Activated CD4-positive, alpha-beta memory T cell treated with anti-CD3 and anti-CD28 coated beads, Interleukin-2, amount 10 ng/mL, durations not matched to agents 7 days and 5 days (primary cell): ENCODE measurements around the gene RPS6KA5. TPM values are rescaled to one million over a fixed set of nuclear protein-coding genes. Genes with fewer than 3 reads are reported as not detected.
"Not testable (repeated sequence)": the region's sequence is repeated elsewhere in the genome, so short reads cannot be mapped to it uniquely, and the experiment has no call there.

Source experiments
- CTCF ChIA-PET: fragments of 350-600 bp; sonication (Branson Sonifier 250); formaldehyde crosslinking; loops from one replicate; lab custom pipeline; 2021; ENCODE audit warnings: antibody characterized with exemption, inconsistent platforms; lab: Charles Lee
- POLR2A ChIA-PET: fragments of 350-600 bp; sonication (Branson Sonifier 250); formaldehyde crosslinking; loops from one replicate; lab custom pipeline; 2021; ENCODE audit warnings: antibody characterized with exemption; lab: Charles Lee
- DNase-seq: peaks from one replicate; pipeline ENCODE4 v3.0.0-alpha.2; 2020
- H3K27ac Mint-ChIP-seq: one replicate; pipeline ENCODE4 v1.8.0; 2021; ENCODE audit warnings: mild to moderate bottlenecking, mixed read lengths
- H3K27me3 Mint-ChIP-seq: one replicate; pipeline ENCODE4 v1.8.0; 2021; ENCODE audit warnings: mixed read lengths
- H3K36me3 Mint-ChIP-seq: one replicate; pipeline ENCODE4 v1.8.0; 2021; ENCODE audit warnings: low read depth, mixed read lengths
- H3K4me1 Mint-ChIP-seq: one replicate; pipeline ENCODE4 v1.8.0; 2021; ENCODE audit warnings: mixed read lengths
- H3K4me3 Mint-ChIP-seq: one replicate; pipeline ENCODE4 v1.8.0; 2021; ENCODE audit warnings: mild to moderate bottlenecking, mixed read lengths
- H3K9me3 Mint-ChIP-seq: one replicate; pipeline ENCODE4 v1.8.0; 2021; ENCODE audit warnings: mixed read lengths
- total RNA-seq, 2 experiments: library from RNA; stranded (reverse); gene quantifications; one replicate each; pipeline ENCODE4 v1.2.3, GENCODE V29; 2021

RPS6KA5 gene
- total RNA-seq, 2 experiments from 2014 or later: 44.5 to 49.9 TPM

- POLR2A ChIA-PET: no interaction called here
- no peak for DNase-seq
- H3K36me3 Mint-ChIP-seq: peaks cover 84% of the 10 kb centered on the region
- H3K4me3 Mint-ChIP-seq: no peak overlapping the region
- H3K27ac Mint-ChIP-seq: no peak overlapping the region
- CTCF ChIA-PET: no interaction called here
- H3K4me1 Mint-ChIP-seq: peaks cover 12% of the 10 kb centered on the region
- H3K9me3 Mint-ChIP-seq: peaks cover 38% of the 10 kb centered on the region
- H3K27me3 Mint-ChIP-seq: no peaks in the 10 kb centered on the region
These were observed 104.2 kb downstream of the RPS6KA5 start for GRCh38 chr14:90956273-90956672.

GRCh38 chr14:90953643-90954042 is 106.8 kb downstream of the RPS6KA5 start:
- H3K27me3 Mint-ChIP-seq, DNase-seq, POLR2A ChIA-PET, H3K4me3 Mint-ChIP-seq, CTCF ChIA-PET: not testable (repeated sequence)
- Mint-ChIP-seq H3K9me3 (peaks cover 30% of the 10 kb centered on the region), H3K4me1 (peaks cover 11% of the 10 kb centered on the region), H3K27ac (peak overlapping the region; percentile 38), H3K36me3 (peaks cover 71% of the 10 kb centered on the region)

- H3K27me3 Mint-ChIP-seq: no peaks in the 10 kb centered on the region
- CTCF ChIA-PET: no interaction called here
- DNase-seq: no peak
- no peak overlapping the region for H3K27ac Mint-ChIP-seq
- POLR2A ChIA-PET: no interaction called here
- H3K4me3 Mint-ChIP-seq: no peak overlapping the region
- H3K4me1 Mint-ChIP-seq: peaks cover 4% of the 10 kb centered on the region
- peaks cover 31% of the 10 kb centered on the region for H3K9me3 Mint-ChIP-seq
- peaks cover 65% of the 10 kb centered on the region for H3K36me3 Mint-ChIP-seq
These were observed 117.1 kb downstream of the RPS6KA5 start for GRCh38 chr14:90943367-90943766.

- peaks cover 71% of the 10 kb centered on the region for H3K36me3 Mint-ChIP-seq
- no peaks in the 10 kb centered on the region for H3K27me3 Mint-ChIP-seq
- no peak overlapping the region for H3K4me3 Mint-ChIP-seq
- no peak for DNase-seq
- POLR2A ChIA-PET: no interaction called here
- peaks cover 4% of the 10 kb centered on the region for H3K4me1 Mint-ChIP-seq
- CTCF ChIA-PET: no interaction called here
- H3K27ac Mint-ChIP-seq: no peak overlapping the region
- peaks cover 37% of the 10 kb centered on the region for H3K9me3 Mint-ChIP-seq
These were observed 117.9 kb downstream of the RPS6KA5 start for GRCh38 chr14:90942511-90942910.

- no peak overlapping the region for H3K4me3 Mint-ChIP-seq
These were observed 118.7 kb downstream of the RPS6KA5 start for GRCh38 chr14:90941706-90942105.

GRCh38 chr14:90940318-90940962 is 120.0 kb downstream of the RPS6KA5 start:
- CTCF ChIA-PET: no interaction called here
- H3K4me1 Mint-ChIP-seq: peaks cover 2% of the 10 kb centered on the region
- no peak for DNase-seq
- peaks cover 74% of the 10 kb centered on the region for H3K36me3 Mint-ChIP-seq
- H3K27me3 Mint-ChIP-seq: no peaks in the 10 kb centered on the region
- H3K27ac Mint-ChIP-seq: no peak overlapping the region
- H3K4me3 Mint-ChIP-seq: no peak overlapping the region
- H3K9me3 Mint-ChIP-seq: peaks cover 37% of the 10 kb centered on the region
- POLR2A ChIA-PET: no interaction called here

More at GRCh38 chr14:90941706-90942105, 118.7 kb downstream of the RPS6KA5 start:
- peaks cover 2% of the 10 kb centered on the region for H3K4me1 Mint-ChIP-seq
- peaks cover 40% of the 10 kb centered on the region for H3K9me3 Mint-ChIP-seq
- H3K27ac Mint-ChIP-seq: no peak overlapping the region
- ChIA-PET POLR2A (no interaction called here), CTCF (no interaction called here)
- H3K36me3 Mint-ChIP-seq: peaks cover 78% of the 10 kb centered on the region
- no peaks in the 10 kb centered on the region for H3K27me3 Mint-ChIP-seq
- no peak for DNase-seq

GRCh38 chr14:90939252-90939795 is 121.1 kb downstream of the RPS6KA5 start:
- H3K4me1 Mint-ChIP-seq, POLR2A ChIA-PET, H3K27ac Mint-ChIP-seq, DNase-seq, H3K4me3 Mint-ChIP-seq, CTCF ChIA-PET, H3K27me3 Mint-ChIP-seq: not testable (repeated sequence)
- H3K36me3 Mint-ChIP-seq: peaks cover 74% of the 10 kb centered on the region
- peaks cover 37% of the 10 kb centered on the region for H3K9me3 Mint-ChIP-seq

GRCh38 chr14:90938615-90939014 is 121.8 kb downstream of the RPS6KA5 start:
- ChIA-PET CTCF (no interaction called here), POLR2A (no interaction called here)
- Mint-ChIP-seq H3K9me3 (peaks cover 37% of the 10 kb centered on the region), H3K4me3 (no peak overlapping the region), H3K36me3 (peaks cover 74% of the 10 kb centered on the region), H3K27ac (no peak overlapping the region), H3K27me3 (no peaks in the 10 kb centered on the region), H3K4me1 (no peaks in the 10 kb centered on the region)
- no peak for DNase-seq

- POLR2A ChIA-PET: no interaction called here
- Mint-ChIP-seq H3K4me1 (no peaks in the 10 kb centered on the region), H3K9me3 (peaks cover 37% of the 10 kb centered on the region), H3K36me3 (peaks cover 61% of the 10 kb centered on the region), H3K4me3 (no peak overlapping the region), H3K27me3 (no peaks in the 10 kb centered on the region), H3K27ac (no peak overlapping the region)
- DNase-seq: no peak
- CTCF ChIA-PET: no interaction called here
These were observed 123.5 kb downstream of the RPS6KA5 start for GRCh38 chr14:90936757-90937440.

- Mint-ChIP-seq H3K4me3 (no peak overlapping the region), H3K36me3 (peaks cover 39% of the 10 kb centered on the region), H3K9me3 (no peaks in the 10 kb centered on the region), H3K27me3 (no peaks in the 10 kb centered on the region), H3K4me1 (no peaks in the 10 kb centered on the region), H3K27ac (no peak overlapping the region)
- POLR2A ChIA-PET: no interaction called here
- CTCF ChIA-PET: interaction anchor here (0.6 to 1.6 kb wide), 2 partner anchors 190 to 249 kb away, joined by 3 to 6 read pairs; no protein-coding TSS in a partner anchor
- DNase-seq: no peak
These were observed 135.7 kb downstream of the RPS6KA5 start for GRCh38 chr14:90924621-90925340.

- CTCF ChIA-PET: interaction anchor here (0.8 kb wide), 1 partner anchor 12 kb away, joined by 3 read pairs; no protein-coding TSS in a partner anchor
- Mint-ChIP-seq H3K27ac (no peak overlapping the region), H3K9me3 (no peaks in the 10 kb centered on the region), H3K36me3 (peaks cover 59% of the 10 kb centered on the region), H3K4me3 (no peak overlapping the region), H3K4me1 (no peaks in the 10 kb centered on the region), H3K27me3 (no peaks in the 10 kb centered on the region)
- no peak for DNase-seq
- POLR2A ChIA-PET: no interaction called here
These were observed 138.3 kb downstream of the RPS6KA5 start for GRCh38 chr14:90922141-90922540.

GRCh38 chr14:90911121-90911520 is 149.3 kb downstream of the RPS6KA5 start:
- Mint-ChIP-seq H3K27ac (no peak overlapping the region), H3K4me3 (no peak overlapping the region), H3K9me3 (no peaks in the 10 kb centered on the region), H3K27me3 (no peaks in the 10 kb centered on the region), H3K36me3 (peaks cover 57% of the 10 kb centered on the region), H3K4me1 (peaks cover 23% of the 10 kb centered on the region)
- no peak for DNase-seq
- ChIA-PET POLR2A (interaction anchor here (0.6 kb wide), 1 partner anchor 192 kb away, joined by 3 read pairs; no protein-coding TSS in a partner anchor), CTCF (interaction anchor here (0.8 to 1.1 kb wide), 2 partner anchors 8 to 262 kb away, joined by 3 to 5 read pairs; no protein-coding TSS in a partner anchor)

GRCh38 chr14:90907178-90907577 is 153.3 kb downstream of the RPS6KA5 start:
- Mint-ChIP-seq H3K36me3 (peaks cover 50% of the 10 kb centered on the region), H3K27ac (no peak overlapping the region), H3K27me3 (no peaks in the 10 kb centered on the region), H3K9me3 (no peaks in the 10 kb centered on the region), H3K4me3 (no peak overlapping the region), H3K4me1 (peaks cover 36% of the 10 kb centered on the region)
- POLR2A ChIA-PET: no interaction called here
- CTCF ChIA-PET: interaction anchor here (1.7 kb wide), 1 partner anchor 266 kb away, joined by 7 read pairs; no protein-coding TSS in a partner anchor
- DNase-seq: no peak
